ENCODE results near the gene BST1. TPM values are rescaled to one million over a fixed set of nuclear protein-coding genes. Genes with fewer than 3 reads are reported as not detected.
"Not testable (repeated sequence)": the region's sequence is repeated elsewhere in the genome, so short reads cannot be mapped to it uniquely, and the experiment has no call there.

Gene BST1
- total RNA-seq, 2 experiments from 2014 or later: 0.40 to 0.95 TPM

GRCh38 chr4:15717657-15718416 is 15.0 kb downstream of the BST1 start:
- DNase-seq: no peak
- peaks cover 2% of the 10 kb centered on the region for H3K27me3 Mint-ChIP-seq
- CTCF ChIA-PET: interaction anchor here (1.1 kb wide), 2 partner anchors 14 to 71 kb away, joined by 3 read pairs; no protein-coding TSS in a partner anchor
- no peak overlapping the region for H3K27ac Mint-ChIP-seq
- no peak overlapping the region for H3K4me3 Mint-ChIP-seq
- H3K36me3 Mint-ChIP-seq (ENCODE audit: low read depth): no peaks in the 10 kb centered on the region
- no peaks in the 10 kb centered on the region for H3K4me1 Mint-ChIP-seq
- POLR2A ChIA-PET: no interaction called here
- no peaks in the 10 kb centered on the region for H3K9me3 Mint-ChIP-seq

DNA sequence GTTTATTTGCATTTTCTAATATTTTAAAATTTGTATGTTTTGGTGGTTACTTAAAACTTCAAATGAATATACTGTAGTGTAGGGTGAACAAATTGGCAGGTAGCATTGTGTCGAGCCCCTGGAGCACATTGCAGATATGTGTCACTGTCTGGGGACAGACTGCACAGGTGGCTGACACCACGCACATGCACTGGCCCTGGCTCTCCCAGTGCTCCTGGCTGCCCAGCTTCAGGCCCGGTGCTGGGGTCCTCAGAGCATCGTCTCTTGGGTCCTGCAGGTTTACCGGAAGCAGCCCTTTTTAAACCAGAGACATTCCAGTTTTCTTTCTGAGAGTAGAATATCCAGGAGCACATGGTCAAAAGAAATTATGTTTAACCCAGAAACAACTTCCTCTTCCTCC is 15.6 kb downstream of the BST1 start:
- POLR2A ChIA-PET: no interaction called here
- H3K4me3 Mint-ChIP-seq: no peak overlapping the region
- H3K9me3 Mint-ChIP-seq: no peaks in the 10 kb centered on the region
- H3K27me3 Mint-ChIP-seq: peaks cover 2% of the 10 kb centered on the region
- DNase-seq: no peak
- no peak overlapping the region for H3K27ac Mint-ChIP-seq
- no peaks in the 10 kb centered on the region for H3K36me3 Mint-ChIP-seq (ENCODE audit: low read depth)
- CTCF ChIA-PET: interaction anchor here (1.1 kb wide), 2 partner anchors 14 to 70 kb away, joined by 3 read pairs; no protein-coding TSS in a partner anchor
- H3K4me1 Mint-ChIP-seq: no peaks in the 10 kb centered on the region

DNA sequence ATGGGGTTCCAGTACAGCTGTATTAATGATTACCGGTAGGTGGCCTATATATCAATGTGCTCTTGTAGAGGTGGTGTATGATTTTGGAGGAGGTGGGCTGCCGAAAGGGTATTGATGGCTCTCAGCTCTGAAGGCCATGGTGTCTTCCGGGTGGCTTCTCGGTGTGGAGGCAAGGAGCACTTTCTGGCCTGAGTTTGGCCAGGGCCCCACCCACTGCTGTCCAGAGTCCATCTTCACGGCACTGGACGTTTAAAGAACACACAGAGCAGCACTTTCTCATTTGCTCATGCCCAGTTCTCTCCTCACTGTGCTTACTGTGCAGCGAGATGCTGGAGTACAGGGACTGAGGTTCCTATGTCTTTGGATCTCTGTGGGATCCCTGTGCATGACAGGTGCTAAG is 16.1 kb downstream of the BST1 start:
- H3K4me3 Mint-ChIP-seq: no peak overlapping the region
- CTCF ChIA-PET: interaction anchor here (1.9 kb wide), 1 partner anchor 87 kb away, joined by 5 read pairs; no protein-coding TSS in a partner anchor
- POLR2A ChIA-PET: no interaction called here

GRCh38 chr4:15719506-15719905 is 16.6 kb downstream of the BST1 start:
- H3K9me3 Mint-ChIP-seq: no peaks in the 10 kb centered on the region
- no peak overlapping the region for H3K27ac Mint-ChIP-seq
- H3K4me1 Mint-ChIP-seq: no peaks in the 10 kb centered on the region
- CTCF ChIA-PET: interaction anchor here (1.9 kb wide), 1 partner anchor 86 kb away, joined by 5 read pairs; no protein-coding TSS in a partner anchor
- DNase-seq: no peak
- POLR2A ChIA-PET: no interaction called here
- no peak overlapping the region for H3K4me3 Mint-ChIP-seq
- H3K27me3 Mint-ChIP-seq: peaks cover 2% of the 10 kb centered on the region
- H3K36me3 Mint-ChIP-seq (ENCODE audit: low read depth): no peaks in the 10 kb centered on the region

More for the DNA sequence above, 16.1 kb downstream of the BST1 start:
- H3K9me3 Mint-ChIP-seq: no peaks in the 10 kb centered on the region
- no peaks in the 10 kb centered on the region for H3K36me3 Mint-ChIP-seq (ENCODE audit: low read depth)
- DNase-seq: no peak
- peaks cover 2% of the 10 kb centered on the region for H3K27me3 Mint-ChIP-seq
- no peaks in the 10 kb centered on the region for H3K4me1 Mint-ChIP-seq
- no peak overlapping the region for H3K27ac Mint-ChIP-seq

GRCh38 chr4:15720851-15721250 is 18.0 kb downstream of the BST1 start:
- Mint-ChIP-seq H3K27me3 (peaks cover 6% of the 10 kb centered on the region), H3K9me3 (no peaks in the 10 kb centered on the region), H3K4me1 (peaks cover 4% of the 10 kb centered on the region), H3K36me3 (ENCODE audit: low read depth) (no peaks in the 10 kb centered on the region), H3K27ac (no peak overlapping the region), H3K4me3 (no peak overlapping the region)
- CTCF ChIA-PET: interaction anchor here (0.7 to 1.9 kb wide), 3 partner anchors 41 to 231 kb away, joined by 3 to 5 read pairs (median 3); no protein-coding TSS in a partner anchor
- POLR2A ChIA-PET: interaction anchor here (0.8 kb wide), 1 partner anchor 12 kb away, joined by 3 read pairs; no protein-coding TSS in a partner anchor
- no peak for DNase-seq

GRCh38 chr4:15725608-15726007 is 22.7 kb downstream of the BST1 start:
- CTCF ChIA-PET: no interaction called here
- no peak for DNase-seq
- peaks cover 9% of the 10 kb centered on the region for H3K27me3 Mint-ChIP-seq
- H3K4me3 Mint-ChIP-seq: no peak overlapping the region
- no peaks in the 10 kb centered on the region for H3K36me3 Mint-ChIP-seq (ENCODE audit: low read depth)
- H3K4me1 Mint-ChIP-seq: peaks cover 9% of the 10 kb centered on the region
- H3K9me3 Mint-ChIP-seq: no peaks in the 10 kb centered on the region
- H3K27ac Mint-ChIP-seq: no peak overlapping the region
- POLR2A ChIA-PET: no interaction called here

DNA sequence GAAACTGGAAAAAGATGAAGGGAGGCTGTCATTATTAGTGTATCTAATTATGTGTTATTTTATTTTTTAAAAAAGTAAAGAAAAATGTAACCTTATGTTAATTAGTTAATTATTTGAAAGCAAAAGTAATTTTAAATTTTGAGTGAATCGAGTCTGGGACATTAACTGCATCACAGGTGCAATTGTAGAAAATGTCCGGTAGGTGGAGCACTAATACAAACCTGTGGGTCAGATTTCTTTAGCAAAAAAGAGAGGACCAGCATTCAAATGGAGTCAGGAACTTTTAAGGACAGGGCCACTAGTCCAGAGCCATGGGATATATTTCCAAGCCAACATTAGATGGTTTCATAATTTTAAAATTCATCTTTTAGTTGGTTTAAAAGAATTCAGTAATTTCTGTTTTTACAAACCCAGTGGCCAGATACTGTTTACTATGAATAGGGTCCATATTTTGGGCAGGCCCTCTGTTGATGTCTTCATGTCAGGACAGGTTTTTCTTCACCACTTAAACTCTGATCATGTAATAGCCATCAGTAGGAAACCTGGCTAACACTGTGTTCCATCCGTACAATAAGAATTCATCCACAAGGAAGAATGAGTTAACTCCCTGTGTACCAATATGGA is 27.2 kb downstream of the BST1 start:
- no peak overlapping the region for H3K4me3 Mint-ChIP-seq
- H3K36me3 Mint-ChIP-seq (ENCODE audit: low read depth): peaks cover 4% of the 10 kb centered on the region
- peaks cover 9% of the 10 kb centered on the region for H3K27me3 Mint-ChIP-seq
- CTCF ChIA-PET: interaction anchor here (1.0 to 1.9 kb wide), 4 partner anchors 9 to 226 kb away, joined by 3 to 10 read pairs (median 4); no protein-coding TSS in a partner anchor
- DNase-seq: peak; percentile 25
- H3K27ac Mint-ChIP-seq: no peak overlapping the region
- peaks cover 7% of the 10 kb centered on the region for H3K9me3 Mint-ChIP-seq
- POLR2A ChIA-PET: no interaction called here
- peaks cover 15% of the 10 kb centered on the region for H3K4me1 Mint-ChIP-seq

- H3K4me3 Mint-ChIP-seq; H3K36me3 Mint-ChIP-seq (ENCODE audit: low read depth); H3K27ac Mint-ChIP-seq; H3K27me3 Mint-ChIP-seq; DNase-seq; H3K9me3 Mint-ChIP-seq: not testable (repeated sequence)
- H3K4me1 Mint-ChIP-seq: peaks cover 21% of the 10 kb centered on the region
- ChIA-PET POLR2A (interaction anchor here (1.1 kb wide), 1 partner anchor 21 kb away, joined by 3 read pairs; no protein-coding TSS in a partner anchor), CTCF (interaction anchor here (1.5 to 1.6 kb wide), 2 partner anchors 15 to 268 kb away, joined by 3 to 4 read pairs; no protein-coding TSS in a partner anchor)
Observed at GRCh38 chr4:15733061-15733460, 30.2 kb downstream of the BST1 start.

- Mint-ChIP-seq H3K4me3 (no peak overlapping the region), H3K27me3 (peaks cover 3% of the 10 kb centered on the region), H3K36me3 (ENCODE audit: low read depth) (peaks cover 10% of the 10 kb centered on the region), H3K9me3 (peaks cover 9% of the 10 kb centered on the region), H3K27ac (no peak overlapping the region), H3K4me1 (peaks cover 26% of the 10 kb centered on the region)
- DNase-seq: no peak
- CTCF ChIA-PET: interaction anchor here (1.1 kb wide), 1 partner anchor 220 kb away, joined by 3 read pairs; no protein-coding TSS in a partner anchor
- POLR2A ChIA-PET: interaction anchor here (1.5 kb wide), 1 partner anchor 19 kb away, joined by 5 read pairs; no protein-coding TSS in a partner anchor
Observed at GRCh38 chr4:15735536-15735935, 32.7 kb downstream of the BST1 start.

DNA sequence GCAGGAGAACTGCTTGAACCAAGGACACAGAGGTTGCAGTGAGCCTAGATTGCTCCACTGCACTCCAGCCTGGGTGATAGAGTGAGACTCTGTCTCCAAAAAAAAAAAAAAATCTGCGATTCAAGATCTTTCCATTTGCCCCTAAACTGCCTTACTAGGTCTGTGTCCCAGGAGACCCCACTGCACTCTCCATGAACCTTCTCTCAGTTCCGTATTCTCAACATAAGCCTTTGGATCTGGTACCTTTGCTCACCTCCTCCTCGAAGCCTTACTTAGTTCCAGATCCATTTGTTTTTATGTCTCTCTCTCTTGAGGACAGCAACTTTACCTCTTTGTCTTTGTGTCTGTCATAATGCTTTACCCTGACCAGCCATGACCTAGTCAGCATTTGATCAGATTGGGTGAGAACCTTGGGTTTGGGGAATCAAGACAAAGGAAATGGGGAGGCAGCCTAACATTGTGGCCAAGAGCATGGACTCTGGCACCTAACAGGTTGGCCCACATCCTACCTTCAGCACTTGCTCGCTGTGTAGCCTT is 33.7 kb downstream of the BST1 start:
- ChIA-PET POLR2A (interaction anchor here (1.3 to 1.5 kb wide), 2 partner anchors 12 to 20 kb away, joined by 3 to 6 read pairs; no protein-coding TSS in a partner anchor), CTCF (interaction anchor here (0.7 kb wide), 1 partner anchor 29 kb away, joined by 3 read pairs; no protein-coding TSS in a partner anchor)
- peaks cover 3% of the 10 kb centered on the region for H3K27me3 Mint-ChIP-seq
- no peak for DNase-seq
- peaks cover 24% of the 10 kb centered on the region for H3K4me1 Mint-ChIP-seq
- H3K4me3 Mint-ChIP-seq: no peak overlapping the region
- H3K9me3 Mint-ChIP-seq: peaks cover 16% of the 10 kb centered on the region
- H3K36me3 Mint-ChIP-seq (ENCODE audit: low read depth): peaks cover 15% of the 10 kb centered on the region
- H3K27ac Mint-ChIP-seq: no peak overlapping the region

DNA sequence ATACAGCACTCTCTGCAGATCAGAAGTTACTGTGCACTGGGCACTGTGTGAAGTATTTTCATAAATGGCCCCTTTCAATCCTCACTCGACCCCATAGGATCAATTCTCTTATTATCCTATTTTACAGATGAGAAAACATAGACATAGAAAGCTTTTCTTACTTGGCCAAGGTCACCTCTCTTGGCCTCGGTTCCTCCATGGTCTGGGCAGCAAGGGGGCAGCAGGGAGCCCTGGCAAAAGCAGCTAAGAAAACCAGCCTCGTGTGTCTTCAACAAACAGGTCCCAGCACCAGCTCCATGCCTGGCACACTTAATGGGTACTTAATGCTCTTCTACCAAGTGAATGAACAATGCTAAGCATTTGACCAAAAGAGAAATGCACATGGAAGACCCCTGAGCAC is 34.4 kb downstream of the BST1 start:
- H3K36me3 Mint-ChIP-seq (ENCODE audit: low read depth): peaks cover 20% of the 10 kb centered on the region

DNA sequence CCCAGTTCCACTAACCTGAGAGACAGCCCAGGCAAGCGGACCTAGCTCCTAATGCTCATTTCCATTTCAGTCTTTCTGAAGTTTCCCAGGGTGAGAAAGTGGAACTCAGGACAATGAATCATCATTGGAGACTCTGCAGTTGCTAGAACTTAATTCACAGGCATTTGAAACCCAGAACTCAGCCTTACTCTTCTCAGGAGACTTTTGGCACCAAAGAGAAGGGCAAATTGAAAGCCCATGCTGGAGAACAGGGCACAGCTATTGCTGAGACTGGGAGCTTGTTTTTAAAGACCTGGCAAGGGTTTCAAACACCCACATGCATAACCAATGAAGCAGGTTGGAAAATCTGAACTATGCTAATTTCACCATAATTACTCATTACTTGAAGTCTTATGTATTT is 36.0 kb downstream of the BST1 start:
- H3K4me1 Mint-ChIP-seq: peaks cover 28% of the 10 kb centered on the region
- POLR2A ChIA-PET: interaction anchor here (1.0 to 1.4 kb wide), 2 partner anchors 15 to 18 kb away, joined by 3 to 6 read pairs; no protein-coding TSS in a partner anchor
- DNase-seq: no peak

More for the DNA sequence above, 34.4 kb downstream of the BST1 start:
- Mint-ChIP-seq H3K4me1 (peaks cover 24% of the 10 kb centered on the region), H3K27me3 (peaks cover 3% of the 10 kb centered on the region), H3K9me3 (peaks cover 23% of the 10 kb centered on the region), H3K27ac (no peak overlapping the region), H3K4me3 (no peak overlapping the region)
- no peak for DNase-seq
- POLR2A ChIA-PET: interaction anchor here (1.3 to 1.5 kb wide), 2 partner anchors 12 to 19 kb away, joined by 3 to 6 read pairs; no protein-coding TSS in a partner anchor
- CTCF ChIA-PET: interaction anchor here (0.7 kb wide), 1 partner anchor 29 kb away, joined by 3 read pairs; no protein-coding TSS in a partner anchor

More for the DNA sequence above, 36.0 kb downstream of the BST1 start:
- peaks cover 3% of the 10 kb centered on the region for H3K27me3 Mint-ChIP-seq
- H3K36me3 Mint-ChIP-seq (ENCODE audit: low read depth): peaks cover 35% of the 10 kb centered on the region
- no peak overlapping the region for H3K4me3 Mint-ChIP-seq
- peaks cover 31% of the 10 kb centered on the region for H3K9me3 Mint-ChIP-seq
- CTCF ChIA-PET: interaction anchor here (0.6 to 1.3 kb wide), 6 partner anchors 10 to 268 kb away, joined by 3 to 5 read pairs (median 4); no protein-coding TSS in a partner anchor
- H3K27ac Mint-ChIP-seq: no peak overlapping the region
